Neural progenitor cell (in vitro differentiated cells): Measurements from ENCODE around the gene ADM5.

ENCODE experiments used
- EZH2 ChIP-seq: fragments of 200-600 bp; sonication (generic); IDR thresholded peaks from 2 replicates; pipeline ENCODE4 v1.6.1; 2017; ENCODE audit warnings: antibody characterized with exemption, mild to moderate bottlenecking, moderate library complexity
- EZH2phosphoT487 ChIP-seq: fragments of 200-600 bp; sonication (generic); IDR thresholded peaks from 2 replicates; pipeline ENCODE4 v1.6.1; 2017; ENCODE audit warnings: antibody characterized with exemption
- TF ChIP-seq, protein P1 (sequence below): fragments of 200-600 bp; sonication (generic); IDR thresholded peaks from 2 replicates; pipeline ENCODE4 v1.5.1; 2017; ENCODE audit warnings: antibody characterized with exemption, mild to moderate bottlenecking

DNA sequence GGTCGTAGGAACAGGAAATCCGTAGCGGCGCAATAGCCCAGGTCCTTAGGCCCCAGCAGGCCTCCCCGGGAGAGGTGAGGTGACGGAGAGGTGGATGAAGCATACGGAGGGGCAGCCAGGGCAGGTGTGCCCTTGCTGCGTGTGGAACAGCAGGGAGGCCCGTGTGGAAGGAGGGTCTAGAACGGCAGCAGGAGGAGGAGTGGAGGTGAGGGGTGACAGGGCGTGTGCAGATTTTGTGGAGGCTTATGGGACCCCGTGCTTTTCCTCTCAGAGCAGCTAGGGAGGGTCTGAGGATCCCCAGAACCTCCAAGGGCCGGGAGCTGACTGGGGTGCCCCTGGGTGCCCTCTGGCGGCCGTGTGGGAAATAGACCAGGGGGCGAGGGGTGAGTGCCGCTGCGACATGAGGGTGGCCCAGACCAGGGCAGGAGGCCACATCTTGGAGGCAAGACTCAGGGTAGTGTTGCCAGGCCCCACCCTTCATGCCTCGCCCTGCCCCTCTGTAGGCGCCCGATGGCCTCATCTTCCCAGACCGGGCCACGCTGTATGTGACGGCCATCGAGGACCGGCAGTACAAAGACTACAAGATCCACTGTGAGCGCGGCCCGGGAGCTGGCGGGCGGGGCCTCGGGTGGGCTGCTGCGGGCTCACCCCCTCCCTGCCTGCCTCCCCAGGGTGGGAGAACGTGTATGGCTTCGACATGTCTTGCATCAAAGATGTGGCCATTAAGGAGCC, 5.0 kb upstream of the ADM5 start:
- TF ChIP-seq, protein P1, sequence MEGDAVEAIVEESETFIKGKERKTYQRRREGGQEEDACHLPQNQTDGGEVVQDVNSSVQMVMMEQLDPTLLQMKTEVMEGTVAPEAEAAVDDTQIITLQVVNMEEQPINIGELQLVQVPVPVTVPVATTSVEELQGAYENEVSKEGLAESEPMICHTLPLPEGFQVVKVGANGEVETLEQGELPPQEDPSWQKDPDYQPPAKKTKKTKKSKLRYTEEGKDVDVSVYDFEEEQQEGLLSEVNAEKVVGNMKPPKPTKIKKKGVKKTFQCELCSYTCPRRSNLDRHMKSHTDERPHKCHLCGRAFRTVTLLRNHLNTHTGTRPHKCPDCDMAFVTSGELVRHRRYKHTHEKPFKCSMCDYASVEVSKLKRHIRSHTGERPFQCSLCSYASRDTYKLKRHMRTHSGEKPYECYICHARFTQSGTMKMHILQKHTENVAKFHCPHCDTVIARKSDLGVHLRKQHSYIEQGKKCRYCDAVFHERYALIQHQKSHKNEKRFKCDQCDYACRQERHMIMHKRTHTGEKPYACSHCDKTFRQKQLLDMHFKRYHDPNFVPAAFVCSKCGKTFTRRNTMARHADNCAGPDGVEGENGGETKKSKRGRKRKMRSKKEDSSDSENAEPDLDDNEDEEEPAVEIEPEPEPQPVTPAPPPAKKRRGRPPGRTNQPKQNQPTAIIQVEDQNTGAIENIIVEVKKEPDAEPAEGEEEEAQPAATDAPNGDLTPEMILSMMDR = peak; percentile 48
- no peak for TF ChIP-seq EZH2
- no peak for TF ChIP-seq EZH2phosphoT487
